GM19328 (cell line): ENCODE results near the gene GABRB3.

ENCODE experiments used
- ATAC-seq: cut with Tn5 transposase; IDR thresholded peaks from one replicate; pipeline ENCODE4 v1.9.1; 2021; ENCODE audit warnings: mild to moderate bottlenecking, moderate library complexity; ENCODE audit not compliant: unreplicated experiment

The GABRB3 gene

DNA sequence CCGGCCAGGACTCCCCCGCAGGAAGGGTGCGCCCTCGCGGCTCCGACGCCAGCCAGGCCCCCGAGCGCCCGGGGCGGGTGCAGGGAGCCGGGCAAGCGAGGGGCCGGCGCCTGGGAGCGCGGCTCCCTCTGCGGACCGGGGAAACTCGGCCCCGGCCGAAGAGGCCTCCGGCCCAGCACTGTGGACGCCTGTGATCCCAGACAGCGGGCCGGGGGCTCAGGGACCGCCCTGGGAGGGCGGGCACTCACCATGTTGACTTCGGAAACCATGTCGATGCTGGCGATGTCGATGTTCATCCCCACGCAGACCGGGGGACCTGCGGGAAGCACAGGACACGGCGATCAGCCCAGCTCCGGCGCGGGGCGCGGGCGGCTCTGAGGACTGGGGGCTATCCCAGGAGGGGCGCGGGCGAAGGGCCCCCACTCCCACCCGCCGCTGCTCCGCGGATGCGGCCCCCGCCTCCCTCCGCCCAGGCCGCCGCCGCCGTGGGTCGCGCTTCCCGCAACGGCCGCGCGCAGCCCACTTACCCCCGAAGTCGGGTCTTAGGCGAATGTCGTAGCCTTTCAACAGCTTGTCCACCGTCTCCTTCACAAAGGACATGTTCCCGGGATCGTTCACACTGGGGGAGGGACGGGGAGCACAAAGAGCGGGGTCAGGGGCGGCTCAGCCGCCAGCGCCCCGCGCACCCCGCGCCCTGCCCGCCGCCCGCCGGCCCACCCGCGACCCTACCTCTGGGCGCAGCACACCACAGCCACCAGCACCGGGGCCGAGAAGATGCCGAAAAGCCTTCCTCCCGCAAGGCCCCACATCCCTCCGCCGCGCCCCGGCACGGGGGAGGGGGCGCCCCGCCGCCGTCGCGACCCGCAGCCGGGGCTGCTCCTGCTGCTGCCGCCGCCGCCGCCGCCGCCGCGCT is at the start of gene GABRB3:
GABRB3 (minus strand) TSS at position 913 of the 913 bp plus-strand sequence.
- ATAC-seq = no peak

DNA sequence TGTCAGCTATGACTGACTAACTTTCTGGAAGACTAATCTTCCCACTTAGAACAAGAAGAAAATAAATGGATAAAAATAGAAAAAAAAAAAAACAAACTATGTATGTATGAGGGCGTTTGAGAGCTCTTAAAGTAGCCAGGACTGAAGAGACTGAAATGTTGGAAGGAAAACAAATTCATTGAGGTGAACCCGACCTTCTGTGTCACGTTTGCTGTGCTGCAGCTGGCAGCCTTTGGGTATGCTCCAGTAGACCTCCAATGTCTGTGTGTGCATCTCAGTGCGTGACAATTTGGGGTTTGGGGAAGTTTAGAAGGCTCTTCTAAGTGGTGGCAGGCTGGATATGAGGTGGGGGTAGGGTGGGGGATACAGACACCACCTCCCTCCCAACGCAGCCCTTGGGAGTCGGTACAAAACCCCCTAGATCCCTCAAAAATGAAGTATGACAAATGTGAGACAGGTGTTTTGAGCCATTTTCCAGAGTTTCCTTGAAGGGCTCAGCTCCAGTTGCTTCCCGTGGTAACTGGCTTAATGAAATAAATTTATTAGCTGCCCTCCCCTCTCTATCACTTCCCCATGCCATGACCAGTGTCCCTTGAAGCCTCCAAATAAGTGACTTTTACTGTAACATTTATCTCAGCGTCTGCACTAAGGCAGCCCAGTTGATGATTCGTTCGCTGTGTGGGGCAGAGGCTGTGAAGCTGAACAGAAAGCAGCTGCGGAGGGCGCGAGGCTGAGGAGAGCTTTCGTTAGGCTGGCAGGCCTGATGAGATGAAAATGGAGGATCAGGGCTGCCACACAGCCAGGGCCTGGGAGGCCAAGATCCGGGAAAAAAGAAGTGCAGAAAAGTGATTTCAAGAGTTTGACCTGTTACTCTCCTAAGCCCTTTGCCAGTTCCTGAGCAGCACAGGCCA is 34.9 kb upstream of the GABRB3 start:
- no peak for ATAC-seq

DNA sequence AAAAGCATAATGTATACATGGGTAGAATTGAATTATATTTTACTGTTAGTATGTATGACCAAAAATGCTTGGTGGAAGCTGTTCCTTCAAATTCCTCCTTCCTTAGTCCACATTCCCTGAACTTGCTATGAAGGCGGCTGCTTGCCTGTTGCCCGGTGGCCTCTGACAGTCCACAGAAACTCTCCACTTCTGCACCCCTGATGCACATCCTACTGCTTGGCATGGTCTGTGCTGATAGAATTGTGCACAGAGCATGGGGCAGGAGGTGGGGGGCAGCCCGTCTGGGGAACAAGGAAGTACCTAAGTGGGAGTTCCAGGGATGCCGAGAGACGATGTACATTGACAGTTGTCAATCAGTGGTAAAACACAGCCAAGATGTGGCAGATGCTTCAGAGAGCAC is 33.7 kb upstream of the GABRB3 start:
- no peak for ATAC-seq

DNA sequence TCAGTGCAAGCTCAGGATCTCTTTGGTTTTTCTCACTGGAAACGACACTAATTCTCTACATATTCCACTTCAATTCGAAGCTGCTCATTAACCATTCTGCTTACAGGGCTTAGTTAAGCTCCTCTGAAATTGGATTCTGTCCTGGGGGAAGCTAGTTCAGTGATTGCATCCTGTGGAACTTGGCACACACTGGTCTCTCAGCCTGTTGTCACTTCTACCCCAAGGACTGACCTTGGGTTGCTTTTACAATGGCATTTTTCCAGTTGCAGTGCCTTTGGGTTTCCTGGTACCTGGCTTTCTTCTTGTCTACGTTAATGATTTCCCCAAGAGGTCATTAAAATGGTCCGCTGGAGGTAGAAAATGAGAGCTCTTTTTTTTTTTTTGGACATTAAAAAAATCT is 33.3 kb upstream of the GABRB3 start:
- no peak for ATAC-seq

DNA sequence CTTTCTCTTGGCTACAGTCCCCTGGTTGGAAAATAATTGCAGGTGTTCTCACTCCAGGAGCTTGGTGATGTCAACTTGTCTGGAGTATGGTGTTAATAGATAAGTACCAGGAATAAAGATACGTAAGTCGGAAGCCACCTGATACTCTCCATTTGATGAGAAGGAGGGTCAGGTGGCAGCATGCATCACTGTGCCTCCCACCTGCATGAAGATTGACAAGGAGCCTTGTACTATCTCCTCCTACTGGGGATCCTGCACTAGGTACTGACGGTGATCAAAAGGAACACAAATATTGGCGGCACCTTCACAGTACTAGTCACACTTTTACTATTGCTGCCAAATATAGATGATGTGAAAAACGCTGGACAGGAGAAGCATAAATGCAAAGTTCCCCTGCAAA is 32.6 kb upstream of the GABRB3 start:
- ATAC-seq = no peak

DNA sequence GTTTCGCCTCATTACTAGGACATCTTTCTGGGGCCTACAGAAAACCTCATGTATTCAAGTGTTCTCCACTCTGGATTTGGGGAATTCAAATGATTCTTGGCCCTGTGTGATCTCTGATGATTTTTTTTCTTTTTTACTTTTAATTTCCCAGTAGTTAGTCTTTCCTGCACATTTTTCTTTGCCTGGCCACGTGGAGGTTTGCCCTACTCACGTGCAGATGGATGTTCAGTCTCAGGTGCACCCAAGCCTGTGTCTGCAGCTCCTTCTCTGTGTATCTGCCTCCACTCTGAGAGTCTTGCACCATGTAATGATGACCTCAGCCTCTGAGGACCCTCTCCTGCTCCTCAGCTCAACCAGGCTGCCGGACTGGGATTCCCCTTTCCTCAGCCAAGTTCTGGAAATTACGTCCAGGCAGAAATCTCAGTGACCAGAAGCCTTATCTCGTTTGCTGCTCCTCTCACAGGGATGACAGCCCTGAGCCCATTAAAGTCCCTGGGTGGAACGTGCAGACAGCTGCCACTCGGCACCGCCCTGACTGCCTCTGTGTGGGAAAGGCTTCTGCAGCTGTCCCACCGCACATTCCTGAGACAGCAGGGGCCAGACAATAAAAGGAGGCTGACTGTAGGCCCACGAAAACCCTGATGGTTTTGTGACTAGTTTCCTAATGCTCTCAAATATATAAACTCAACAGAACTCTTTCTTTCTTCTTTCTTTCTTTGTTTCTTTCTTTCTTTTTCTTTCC is 31.4 kb upstream of the GABRB3 start:
- ATAC-seq = no peak

DNA sequence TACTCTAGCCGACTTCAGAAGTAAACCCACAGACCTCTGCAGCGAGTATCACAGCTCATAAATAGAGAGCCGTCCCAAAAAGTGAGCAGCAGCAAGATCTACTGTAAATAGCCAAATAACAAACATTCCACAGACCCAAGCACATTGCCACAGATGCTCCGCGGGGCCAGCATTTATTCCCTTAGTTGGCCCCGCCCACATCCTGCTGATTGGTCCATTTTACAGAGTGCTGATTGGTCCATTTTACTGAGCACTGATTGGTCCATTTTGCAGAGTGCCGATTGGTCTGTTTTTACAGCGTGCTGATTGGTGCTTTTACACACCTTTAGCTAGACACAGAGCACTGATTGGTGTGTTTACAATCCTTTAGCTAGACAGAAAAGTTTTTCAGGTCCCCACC is 17.3 kb upstream of the GABRB3 start:
- ATAC-seq = no peak

DNA sequence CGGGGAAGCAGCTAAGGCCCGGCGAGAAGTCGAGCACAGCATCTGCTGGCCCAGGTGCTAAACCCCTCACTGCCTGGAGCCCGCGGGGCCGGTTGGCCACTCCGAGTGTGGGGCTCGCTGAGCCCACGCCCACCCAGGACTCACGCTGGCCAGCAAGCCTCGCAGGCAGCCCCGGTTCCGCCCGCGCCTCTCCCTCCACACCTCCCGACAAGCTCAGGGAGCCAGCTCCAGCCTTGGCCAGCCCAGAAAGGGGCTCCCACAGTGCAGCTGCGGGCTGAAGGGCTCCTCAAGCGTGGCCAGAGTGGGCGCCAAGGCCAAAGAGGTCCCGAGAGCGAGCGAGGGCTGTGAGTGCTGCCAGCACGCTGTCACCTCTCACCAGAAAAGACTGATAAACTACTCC is 8.9 kb upstream of the GABRB3 start:
- no peak for ATAC-seq

DNA sequence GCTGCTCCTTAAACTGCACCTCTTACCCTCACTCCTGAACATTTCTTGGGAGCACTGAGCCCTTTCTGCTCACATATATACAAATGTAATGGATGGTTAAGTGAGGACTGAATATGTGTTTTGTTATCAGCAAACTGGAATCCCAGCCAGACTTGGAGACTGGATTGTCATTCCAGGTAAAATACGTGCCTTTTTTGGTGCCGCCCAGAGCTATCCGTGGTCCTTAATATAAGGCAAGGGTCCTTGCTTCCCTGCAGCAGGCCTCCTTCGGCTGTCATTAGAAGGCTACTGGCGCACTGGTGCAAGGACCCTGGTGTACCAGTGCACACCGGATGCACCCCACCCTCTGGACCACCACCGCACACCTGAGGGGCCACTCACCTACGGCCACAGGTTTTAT is 1.1 kb upstream of the GABRB3 start:
- ATAC-seq = no peak

DNA sequence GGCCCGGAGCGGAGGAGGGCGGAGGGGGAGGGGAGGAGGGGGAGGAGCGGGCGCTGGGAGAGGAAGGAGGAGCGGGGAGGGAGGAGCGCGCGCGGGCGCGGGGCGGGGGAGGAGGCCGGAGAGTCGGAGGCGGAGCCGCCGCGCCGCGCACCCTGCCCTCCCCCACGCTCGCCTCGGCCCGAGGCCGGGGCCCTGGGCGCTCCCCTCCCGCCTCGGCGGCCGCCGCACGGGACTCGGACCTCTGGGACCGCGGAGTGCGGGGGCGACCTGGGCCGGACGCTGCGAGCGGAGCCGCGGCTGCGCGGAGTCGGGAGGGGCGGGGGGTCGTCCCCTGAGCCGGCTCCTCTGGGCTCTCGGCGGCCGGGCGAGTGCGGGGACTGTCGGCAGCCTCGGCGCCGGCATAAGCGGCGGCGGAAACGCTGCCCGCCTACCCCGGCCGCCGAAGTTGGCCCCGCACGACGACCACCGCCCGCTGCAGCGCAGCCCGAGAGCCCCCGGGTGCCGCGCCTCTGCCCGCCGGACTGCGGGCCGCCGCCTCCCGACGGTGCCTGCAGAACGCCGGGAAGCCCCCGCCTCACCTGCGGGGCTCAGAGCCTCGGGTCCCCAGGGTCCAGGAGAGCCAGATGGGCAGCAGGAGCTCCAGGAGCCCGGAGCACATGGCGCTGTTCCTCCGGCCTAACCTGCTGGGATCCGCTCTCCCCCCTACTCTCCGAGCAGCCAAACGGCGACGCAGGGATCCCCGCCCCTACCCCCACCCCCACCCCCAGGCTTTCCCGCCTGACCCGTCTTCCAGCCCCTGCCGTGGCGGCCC is 406 bp upstream of the GABRB3 start:
- no peak for ATAC-seq

DNA sequence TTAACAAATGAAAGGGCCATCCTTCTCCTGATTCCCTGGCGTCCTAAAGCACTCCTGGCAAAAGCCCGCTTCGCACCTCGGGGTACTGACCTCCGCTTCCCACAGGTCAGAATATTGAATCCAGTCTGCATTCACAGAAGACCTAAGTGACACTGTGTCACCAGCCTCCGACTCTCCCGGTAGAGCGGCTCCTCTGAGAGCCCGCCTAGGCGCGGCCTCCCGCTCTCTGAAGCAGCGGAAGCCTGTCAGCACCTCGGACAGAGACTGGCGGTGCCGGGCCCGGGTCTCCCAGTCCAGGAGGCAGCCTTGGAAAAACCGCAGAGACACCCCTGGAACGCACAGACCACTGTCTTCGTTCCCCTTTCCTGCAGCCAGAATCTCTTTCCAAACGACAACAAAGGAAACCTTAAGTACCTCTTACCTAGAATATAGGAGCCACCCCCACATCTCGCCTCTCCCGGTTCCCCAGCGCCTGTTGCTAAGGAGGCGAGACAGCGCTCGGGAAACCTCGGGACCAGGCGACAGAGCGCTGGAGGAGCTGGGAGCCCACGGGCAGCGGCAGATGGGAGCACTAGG is 1.2 kb downstream of the GABRB3 start:
- no peak for ATAC-seq

DNA sequence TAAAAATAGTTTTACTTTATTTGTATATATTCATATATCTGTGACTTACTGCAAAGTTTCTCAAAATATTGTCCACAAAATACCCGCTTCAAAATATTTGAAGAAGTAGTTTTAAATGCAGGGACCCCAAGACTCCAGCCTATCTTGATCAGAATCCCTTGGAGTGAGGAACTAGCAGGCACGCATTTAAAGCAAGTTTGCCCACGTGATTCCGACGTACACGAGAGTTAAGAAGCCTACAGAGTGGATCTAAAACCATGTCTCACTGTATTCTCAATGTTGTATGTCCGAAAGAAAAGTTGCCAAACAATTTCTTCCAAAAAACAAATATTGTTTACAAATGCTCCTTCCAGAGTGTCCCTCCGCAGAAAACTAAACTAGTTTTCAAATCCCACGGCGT is 1.7 kb downstream of the GABRB3 start:
- ATAC-seq = no peak

DNA sequence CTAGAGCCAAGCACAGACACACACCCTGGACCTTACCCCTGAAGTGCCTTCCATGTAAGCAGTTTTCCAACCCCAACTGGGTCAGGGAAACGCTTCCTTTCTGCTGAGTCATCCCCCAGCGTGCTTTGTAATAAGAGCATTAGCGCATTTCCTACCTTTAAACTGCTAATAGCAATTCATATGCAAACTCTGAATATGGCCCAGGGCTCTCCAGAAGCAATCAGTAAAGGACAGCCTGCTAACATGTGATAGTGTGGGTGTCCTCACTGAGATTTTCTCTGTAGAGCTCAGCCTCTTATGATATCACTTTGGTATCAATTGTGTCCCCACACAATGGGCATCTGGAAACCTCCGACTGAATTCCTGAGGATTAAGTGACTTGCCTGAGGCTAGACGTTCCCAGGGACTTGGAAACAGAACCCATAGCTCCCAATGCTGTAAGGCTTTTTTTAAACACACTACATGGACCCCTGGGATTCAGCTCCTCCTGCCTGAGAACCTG is 5.6 kb downstream of the GABRB3 start:
- ATAC-seq = no peak

DNA sequence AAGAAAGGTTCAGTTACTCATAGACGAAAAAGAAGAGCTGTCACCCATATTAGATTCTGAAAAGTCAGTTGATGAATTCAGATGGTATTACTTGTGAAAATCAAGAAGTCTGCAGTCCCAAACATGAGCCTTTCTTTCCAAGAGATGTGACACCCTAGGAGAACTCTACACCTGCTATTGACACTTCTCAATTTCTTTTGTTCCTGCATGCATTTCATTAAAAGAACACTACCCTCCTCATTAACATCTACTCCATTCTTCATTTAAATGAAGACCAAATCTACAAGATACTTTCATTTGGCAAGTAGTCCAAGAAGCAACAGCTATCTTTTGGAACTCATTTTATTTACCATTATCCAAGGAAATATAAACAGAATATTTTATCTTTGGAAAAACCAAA is 6.6 kb downstream of the GABRB3 start:
- ATAC-seq = no peak

DNA sequence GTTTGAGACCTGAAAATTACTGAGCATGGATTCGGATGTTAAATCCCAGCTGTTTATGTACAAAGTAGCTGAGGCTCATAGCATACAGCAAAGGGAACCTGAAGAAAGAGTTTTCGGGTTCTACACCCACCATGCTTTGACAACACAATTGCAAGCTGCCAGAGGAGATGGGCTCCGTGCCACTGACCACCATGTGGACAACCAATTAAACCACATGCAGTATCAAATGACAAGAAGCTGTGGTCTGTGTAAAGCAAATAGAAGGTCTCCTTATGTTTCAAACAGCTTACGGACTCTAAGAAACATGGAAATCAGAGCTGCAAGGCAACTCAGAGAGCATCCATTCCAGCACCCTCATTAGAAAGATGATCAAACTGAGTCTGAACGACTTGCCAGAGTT is 12.9 kb downstream of the GABRB3 start:
- ATAC-seq = no peak

DNA sequence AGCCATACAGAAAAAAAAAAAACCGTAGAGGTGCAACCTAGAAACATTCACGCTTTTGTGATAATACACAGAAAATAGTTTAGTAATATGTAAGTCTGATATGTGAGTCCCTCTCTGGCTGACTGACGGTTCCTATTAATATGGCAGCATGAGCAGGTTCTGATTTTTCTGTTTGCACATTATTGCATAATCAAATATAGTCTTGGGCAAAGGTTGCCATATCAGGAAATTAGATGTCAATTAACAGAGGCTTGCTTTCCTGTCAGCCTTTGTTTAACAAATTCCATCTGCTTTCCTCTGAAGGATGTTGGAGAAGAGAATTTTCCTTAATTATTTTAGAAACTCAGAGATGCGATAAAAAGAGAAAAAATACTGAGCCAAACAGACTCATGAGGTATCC is 14.8 kb downstream of the GABRB3 start:
- ATAC-seq = no peak

DNA sequence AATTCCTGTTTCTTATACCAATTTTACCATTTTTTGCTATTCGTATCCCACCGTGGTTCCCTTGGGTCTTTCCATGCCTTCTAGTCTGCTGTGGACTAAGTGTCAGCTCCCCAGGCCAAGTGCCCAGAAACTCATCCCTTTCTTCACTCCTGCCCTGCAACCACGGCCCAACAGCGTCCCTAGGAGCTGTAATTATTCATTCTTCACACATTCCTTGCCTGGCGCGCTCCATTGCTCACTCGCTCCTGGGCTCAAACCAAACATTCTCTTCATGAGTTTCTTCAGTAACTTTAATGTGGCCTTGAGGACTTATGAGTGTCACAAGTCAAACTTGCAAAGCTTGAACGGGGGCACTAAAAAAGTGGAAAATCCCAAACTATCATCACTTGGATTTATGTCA is 15.7 kb downstream of the GABRB3 start:
- no peak for ATAC-seq

DNA sequence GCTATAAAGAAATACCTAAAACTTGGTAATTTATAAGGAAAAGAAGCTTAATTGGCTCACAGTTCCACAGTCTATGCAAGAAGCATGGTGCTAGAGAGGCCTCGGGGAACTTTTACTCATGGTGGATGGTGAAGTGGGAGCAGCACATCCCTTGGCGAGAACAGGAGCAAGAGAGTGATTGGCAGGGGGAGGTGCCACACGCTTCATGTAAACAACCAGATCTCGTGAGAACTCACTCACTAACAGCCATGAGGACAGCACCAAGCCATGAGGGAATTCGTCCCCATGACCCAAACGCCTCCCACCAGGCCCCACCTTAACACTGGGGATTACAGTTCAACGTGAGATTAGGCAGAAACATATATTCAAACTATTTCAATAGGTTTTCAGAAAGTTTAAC is 28.0 kb downstream of the GABRB3 start:
- no peak for ATAC-seq

DNA sequence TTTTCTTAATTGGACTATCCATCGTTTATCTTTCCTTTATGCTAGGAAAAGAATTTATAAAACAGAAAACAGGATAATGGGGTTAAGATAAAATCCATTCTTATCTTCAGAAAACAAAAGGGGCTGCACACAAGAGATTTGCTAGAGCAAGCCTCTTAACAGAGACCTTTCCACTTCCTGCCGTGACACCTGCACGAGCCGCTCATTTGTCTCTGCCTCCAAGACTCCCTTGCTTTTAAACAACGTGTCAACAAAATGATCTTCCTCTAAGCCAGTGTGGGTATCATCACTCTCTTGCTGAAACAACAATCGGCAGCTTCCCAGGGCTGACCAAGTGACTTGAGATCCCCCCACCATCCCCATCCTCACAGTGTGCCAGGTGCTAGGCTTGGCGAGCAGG is 33.1 kb downstream of the GABRB3 start:
- no peak for ATAC-seq

DNA sequence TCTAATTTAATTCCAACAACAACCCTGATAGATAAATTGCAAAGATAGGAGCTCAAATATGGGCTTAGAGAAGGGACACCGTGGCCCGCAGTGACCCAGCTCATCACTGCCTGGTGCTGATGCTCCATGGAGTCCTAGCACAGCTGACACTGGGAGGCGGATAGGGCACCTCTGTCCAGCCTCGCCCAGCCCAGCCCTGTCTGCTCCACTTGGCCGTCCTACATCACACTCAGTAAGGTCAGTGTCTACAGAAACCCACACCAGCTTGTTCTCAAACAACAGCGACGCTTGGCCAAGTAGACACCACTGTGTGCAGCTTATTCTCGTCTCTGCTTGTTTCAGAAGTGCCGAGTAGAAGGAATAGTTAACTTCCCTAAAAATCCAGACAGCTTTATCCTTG is 33.9 kb downstream of the GABRB3 start:
- ATAC-seq = no peak
